Vagina (tissue), 2 donors: ENCODE results near the gene AKAP13. TPM values are rescaled to one million over a fixed set of nuclear protein-coding genes. Genes with fewer than 3 reads are reported as not detected.
"Not testable (repeated sequence)": the region's sequence is repeated elsewhere in the genome, so short reads cannot be mapped to it uniquely, and the experiment has no call there.

Experiments
- DNase-seq, 2 donors: peaks; one replicate each; pipeline ENCODE4 v3.0.0-alpha.2; 2017; ENCODE audit errors: extremely low spot score in 2 of 2
- H3K27ac ChIP-seq: fragments of 200-600 bp; sonication (generic); one replicate; pipeline ENCODE4 v1.5.1; 2019
- H3K27me3 ChIP-seq: fragments of 200-600 bp; sonication (generic); one replicate; pipeline ENCODE4 v1.5.1; 2019
- H3K36me3 ChIP-seq, 2 donors: fragments of 200-600 bp; sonication (generic); one replicate each; pipeline ENCODE4 v1.5.1; 2017 to 2019
- H3K4me1 ChIP-seq: fragments of 200-600 bp; sonication (generic); one replicate; pipeline ENCODE4 v1.5.1; 2019
- H3K4me3 ChIP-seq, 2 donors: fragments of 200-600 bp; sonication (generic); 1 replicate in 1 of 2; 2 replicates in 1 of 2; pipeline ENCODE4 v1.5.1; 2016 to 2019
- H3K9me3 ChIP-seq: fragments of 200-600 bp; sonication (generic); one replicate; pipeline ENCODE4 v1.5.1; 2019
- CTCF ChIP-seq, 3 experiments: fragments of 450-650 bp in 2 of 3; fragments of 200-600 bp in 1 of 3; sonication (generic) in 1 of 3; IDR thresholded peaks; one replicate each; pipeline ENCODE4 v1.5.1; 2017 to 2019; ENCODE audit warnings: antibody characterized with exemption in 3 of 3, mild to moderate bottlenecking in 2 of 3, moderate library complexity in 2 of 3
- POLR2A ChIP-seq, 2 donors: fragments of 450-650 bp; IDR thresholded peaks; one replicate each; pipeline ENCODE4 v1.6.1; 2017; ENCODE audit warnings: antibody characterized with exemption in 2 of 2, mild to moderate bottlenecking in 2 of 2, moderate library complexity in 2 of 2
- POLR2AphosphoS5 ChIP-seq, 2 donors: sonication (generic); formaldehyde crosslinking; IDR thresholded peaks; one replicate each; pipeline ENCODE4 v1.9.0; 2017; ENCODE audit warnings: antibody characterized with exemption in 2 of 2, mild to moderate bottlenecking in 2 of 2, low read depth in 1 of 2; ENCODE audit not compliant: insufficient read depth in 1 of 2
- intact Hi-C: fragments of 100-400 bp; cut with DNase I; formaldehyde crosslinking; loops from one replicate; pipeline ENCODE4 v1.15.1; 2023
- total RNA-seq: library from RNA; depleted of rRNA; stranded (reverse); fragments of >200 nt; gene quantifications from one replicate; pipeline ENCODE4 v1.2.3, GENCODE V29; 2016

AKAP13 gene
- total RNA-seq, 1 donor from 2014 or later = 177 TPM

DNA sequence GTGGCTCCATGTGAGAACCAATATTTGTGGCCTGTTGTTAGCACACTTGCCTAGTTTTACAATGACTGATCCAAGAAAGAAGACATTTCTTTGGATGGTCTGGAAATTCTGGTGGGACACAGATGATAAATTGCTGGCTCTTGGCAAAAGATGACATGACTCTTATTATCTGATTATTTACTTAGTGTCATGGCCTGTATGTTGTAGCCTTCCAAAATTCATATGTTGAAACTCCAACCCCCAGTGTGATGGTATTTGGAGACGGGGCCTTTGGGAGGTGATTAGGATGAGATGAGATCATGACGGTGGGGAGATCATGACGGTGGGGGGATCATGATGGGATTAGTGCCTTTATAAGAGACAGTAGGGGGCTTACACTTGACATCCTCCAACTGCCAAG, 30.0 kb upstream of the AKAP13 start:
- no peak for TF ChIP-seq POLR2AphosphoS5 (IDR thresholded peaks at IDR 0.05; ENCODE audit: insufficient read depth in 1 of 2, low read depth in 1 of 2)
- TF ChIP-seq CTCF (IDR thresholded peaks at IDR 0.05) = no peak
- no peak for TF ChIP-seq POLR2A (IDR thresholded peaks at IDR 0.05)

GRCh38 chr15:85351501-85351900, 28.9 kb upstream of the AKAP13 start:
- H3K9me3 ChIP-seq, intact Hi-C loops, H3K4me3 ChIP-seq: not testable (repeated sequence)

More for the DNA sequence above, 30.0 kb upstream of the AKAP13 start:
- Histone ChIP-seq H3K27ac (no peak overlapping the region), H3K4me3 (no peak overlapping the region), H3K36me3 (no peaks in the 10 kb centered on the region), H3K27me3 (no peaks in the 10 kb centered on the region), H3K9me3 (no peaks in the 10 kb centered on the region), H3K4me1 (peaks cover 8% of the 10 kb centered on the region)
- DNase-seq = no peak
- intact Hi-C loops = no loop called here

DNA sequence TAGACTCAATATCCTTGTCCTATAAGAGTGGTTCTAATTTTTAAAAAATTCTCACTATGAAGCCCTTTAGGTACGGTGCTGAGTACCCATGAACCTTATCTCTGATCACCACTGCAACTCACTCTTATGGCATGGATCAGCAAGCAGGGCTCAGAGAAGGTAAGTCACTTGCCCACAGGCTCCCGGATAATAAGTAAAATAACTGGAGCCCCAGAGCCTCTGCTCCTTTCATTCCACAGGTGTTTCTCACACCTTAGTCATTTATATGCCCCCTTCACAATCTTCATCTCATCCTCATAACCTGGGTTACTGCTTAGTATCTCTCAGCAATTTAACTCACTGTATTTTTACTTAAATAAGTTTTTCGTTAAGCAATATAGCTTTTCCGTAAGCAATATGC, 28.4 kb upstream of the AKAP13 start:
- Histone ChIP-seq H3K4me3 (no peak overlapping the region), H3K27me3 (no peaks in the 10 kb centered on the region), H3K4me1 (peaks cover 5% of the 10 kb centered on the region), H3K36me3 (no peaks in the 10 kb centered on the region), H3K27ac (no peak overlapping the region), H3K9me3 (no peaks in the 10 kb centered on the region)
- no peak for DNase-seq
- intact Hi-C loops = no loop called here
- no peak for TF ChIP-seq CTCF (IDR thresholded peaks at IDR 0.05)
- TF ChIP-seq POLR2A (IDR thresholded peaks at IDR 0.05) = no peak
- TF ChIP-seq POLR2AphosphoS5 (IDR thresholded peaks at IDR 0.05; ENCODE audit: insufficient read depth in 1 of 2, low read depth in 1 of 2) = no peak

More at GRCh38 chr15:85351501-85351900, 28.9 kb upstream of the AKAP13 start:
- H3K36me3 ChIP-seq, H3K27me3 ChIP-seq, H3K4me1 ChIP-seq, DNase-seq, H3K27ac ChIP-seq: not testable (repeated sequence)

- Histone ChIP-seq H3K27ac (no peak overlapping the region), H3K36me3 (no peaks in the 10 kb centered on the region), H3K9me3 (no peaks in the 10 kb centered on the region), H3K4me1 (peaks cover 19% of the 10 kb centered on the region), H3K27me3 (no peaks in the 10 kb centered on the region), H3K4me3 (no peak overlapping the region)
- DNase-seq = no peak
- intact Hi-C loops = no loop called here
- TF ChIP-seq CTCF (IDR thresholded peaks at IDR 0.05) = no peak
- TF ChIP-seq POLR2A (IDR thresholded peaks at IDR 0.05) = no peak
- no peak for TF ChIP-seq POLR2AphosphoS5 (IDR thresholded peaks at IDR 0.05; ENCODE audit: insufficient read depth in 1 of 2, low read depth in 1 of 2)
Measured at GRCh38 chr15:85353516-85353915, 26.9 kb upstream of the AKAP13 start.

GRCh38 chr15:85354461-85354860, 25.9 kb upstream of the AKAP13 start:
- H3K4me3 ChIP-seq = no peak overlapping the region
- H3K36me3 ChIP-seq = no peaks in the 10 kb centered on the region
- H3K4me1 ChIP-seq = peaks cover 24% of the 10 kb centered on the region
- intact Hi-C loops = no loop called here
- no peak overlapping the region for H3K27ac ChIP-seq
- H3K9me3 ChIP-seq = no peaks in the 10 kb centered on the region
- TF ChIP-seq CTCF (IDR thresholded peaks at IDR 0.05) (no peak), POLR2A (IDR thresholded peaks at IDR 0.05) (no peak), POLR2AphosphoS5 (IDR thresholded peaks at IDR 0.05; ENCODE audit: insufficient read depth in 1 of 2, low read depth in 1 of 2) (no peak)
- H3K27me3 ChIP-seq = no peaks in the 10 kb centered on the region
- no peak for DNase-seq

DNA sequence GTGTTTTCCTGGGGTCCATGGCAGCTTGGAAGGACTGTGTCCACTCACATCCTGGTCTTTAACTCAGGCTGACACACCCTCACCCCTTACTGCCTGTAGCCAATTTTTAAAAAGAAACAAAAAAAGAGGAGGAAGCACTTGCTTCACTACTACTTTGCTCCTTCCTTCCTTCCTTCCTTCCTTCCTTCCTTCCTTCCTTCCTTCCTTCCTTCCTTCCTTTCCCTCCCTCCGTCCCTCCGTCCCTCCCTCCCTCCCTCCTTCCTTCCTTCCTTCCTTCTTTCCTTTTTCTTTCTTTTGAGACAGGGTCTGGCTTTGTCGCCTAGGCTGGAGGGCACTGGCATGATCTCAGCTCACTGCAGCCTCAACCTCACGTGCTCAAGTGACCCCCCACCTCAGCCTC, 25.5 kb upstream of the AKAP13 start:
- H3K36me3 ChIP-seq = no peaks in the 10 kb centered on the region
- peaks cover 24% of the 10 kb centered on the region for H3K4me1 ChIP-seq
- no peak overlapping the region for H3K27ac ChIP-seq
- no peak overlapping the region for H3K4me3 ChIP-seq
- TF ChIP-seq POLR2A (IDR thresholded peaks at IDR 0.05) (no peak), POLR2AphosphoS5 (IDR thresholded peaks at IDR 0.05; ENCODE audit: insufficient read depth in 1 of 2, low read depth in 1 of 2) (no peak), CTCF (IDR thresholded peaks at IDR 0.05) (no peak)
- intact Hi-C loops = no loop called here
- H3K27me3 ChIP-seq = no peaks in the 10 kb centered on the region
- DNase-seq = no peak
- H3K9me3 ChIP-seq = no peaks in the 10 kb centered on the region
